ENCODE data around the gene CDH4. TPM values are rescaled to one million over a fixed set of nuclear protein-coding genes. Genes with fewer than 3 reads are reported as not detected.

The CDH4 gene
- total RNA-seq, 1 donor from 2014 or later: 0.08 TPM

GRCh38 chr20:61896058-61896961 lies 644.2 kb downstream of the CDH4 start:
- DNase-seq (ENCODE audit: missing footprints) (peak; percentile 65), ATAC-seq (no peak)
- intact Hi-C loops (cut with DNase I): loop anchor here (10.0 kb wide), 1 partner anchor 1842 kb away; no protein-coding TSS in a partner anchor

- no peak for ATAC-seq
- intact Hi-C loops (cut with DNase I): loop anchor here (10.0 kb wide), 1 partner anchor 1843 kb away; no protein-coding TSS in a partner anchor
- peak; percentile 53 for DNase-seq (ENCODE audit: missing footprints)
Observed at GRCh38 chr20:61897401-61898295, 645.6 kb downstream of the CDH4 start.

GRCh38 chr20:61898405-61898804 lies 646.3 kb downstream of the CDH4 start:
- intact Hi-C loops (cut with DNase I): loop anchor here (10.0 kb wide), 1 partner anchor 1844 kb away; no protein-coding TSS in a partner anchor
- ATAC-seq (no peak), DNase-seq (ENCODE audit: missing footprints) (peak; percentile 4)

GRCh38 chr20:61900011-61900944 lies 648.2 kb downstream of the CDH4 start:
- peak; percentile 39 for DNase-seq (ENCODE audit: missing footprints)
- no peak for ATAC-seq
- intact Hi-C loops (cut with DNase I): no loop called here

- DNase-seq (ENCODE audit: missing footprints) (no peak), ATAC-seq (no peak)
- intact Hi-C loops (cut with DNase I): no loop called here
Observed at GRCh38 chr20:61900945-61901293, 648.9 kb downstream of the CDH4 start.

GRCh38 chr20:61901392-61902220 lies 649.5 kb downstream of the CDH4 start:
- no peak for ATAC-seq
- intact Hi-C loops (cut with DNase I): no loop called here
- DNase-seq (ENCODE audit: missing footprints): peak; percentile 64

GRCh38 chr20:61902221-61902869 lies 650.3 kb downstream of the CDH4 start:
- ATAC-seq (no peak), DNase-seq (ENCODE audit: missing footprints) (peak; percentile 45)
- intact Hi-C loops (cut with DNase I): no loop called here

DNA sequence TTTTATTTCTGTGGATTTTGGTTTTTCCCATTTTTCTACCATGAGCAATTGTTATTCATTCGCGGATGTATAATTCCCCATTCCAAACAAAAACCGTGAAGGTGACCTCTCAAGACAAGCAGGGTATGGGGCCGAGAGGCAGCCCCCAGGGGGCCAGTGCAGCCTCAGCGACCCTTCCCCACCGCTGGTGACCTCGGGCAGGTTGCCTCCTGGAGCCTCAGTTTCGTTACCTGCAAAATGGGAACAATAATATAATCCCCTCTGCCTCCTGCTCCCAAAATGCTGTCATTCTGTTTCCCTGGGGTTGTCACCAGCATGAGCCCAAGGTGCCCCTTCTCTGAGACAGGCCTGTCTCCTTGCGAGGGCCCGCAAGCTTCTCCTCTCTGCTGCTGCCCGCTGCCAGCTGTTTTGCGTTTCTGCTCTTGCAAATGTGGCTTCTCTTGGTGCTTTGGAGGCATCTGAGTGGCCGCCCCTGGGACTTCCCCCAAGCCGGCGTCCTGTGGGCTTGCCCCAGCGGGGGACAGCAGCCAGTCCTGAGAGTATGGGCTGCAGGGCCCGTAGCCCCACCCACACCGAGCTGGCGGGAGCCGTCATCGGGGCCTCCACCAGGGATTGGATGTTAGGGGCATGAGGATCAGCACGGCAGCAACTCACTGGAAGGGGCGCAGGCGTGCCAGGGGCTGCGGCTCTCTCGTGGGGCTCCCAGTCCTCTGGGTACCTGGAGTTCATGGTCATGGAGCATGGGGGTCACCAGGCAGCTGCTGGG lies 651.7 kb downstream of the CDH4 start:
- intact Hi-C loops (cut with DNase I): no loop called here
- DNase-seq (ENCODE audit: missing footprints) (peak; percentile 33), ATAC-seq (no peak)

DNA sequence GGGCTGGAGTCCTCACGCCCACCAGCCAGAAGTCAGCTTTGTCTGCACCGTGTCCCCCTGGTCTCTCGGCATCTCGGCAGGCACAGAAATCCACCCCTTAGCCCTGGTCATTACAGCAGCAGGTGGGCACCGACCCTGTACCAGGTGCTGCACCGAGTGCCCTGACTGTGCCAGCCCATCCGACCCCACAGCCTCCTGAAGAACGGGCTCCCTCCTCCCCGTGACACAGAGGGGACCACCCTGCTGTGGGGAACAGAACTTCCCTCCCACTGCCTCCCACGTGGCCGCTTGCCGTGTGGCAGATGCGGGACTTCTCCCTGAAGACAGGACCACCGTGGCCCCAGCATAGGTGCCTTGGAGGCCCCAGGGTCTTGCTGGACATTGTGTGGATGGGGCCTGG lies 652.4 kb downstream of the CDH4 start:
- intact Hi-C loops (cut with DNase I): no loop called here
- peak; percentile 37 for DNase-seq (ENCODE audit: missing footprints)
- ATAC-seq: no peak

- intact Hi-C loops (cut with DNase I): no loop called here
- peak; percentile 43 for DNase-seq (ENCODE audit: missing footprints)
Observed at GRCh38 chr20:61905781-61906523, 653.9 kb downstream of the CDH4 start.

GRCh38 chr20:61907081-61907891 lies 655.2 kb downstream of the CDH4 start:
- peak; percentile 37 for DNase-seq (ENCODE audit: missing footprints)
- intact Hi-C loops (cut with DNase I): no loop called here
- no peak for ATAC-seq

More at GRCh38 chr20:61905781-61906523, 653.9 kb downstream of the CDH4 start:
- ATAC-seq: no peak

DNA sequence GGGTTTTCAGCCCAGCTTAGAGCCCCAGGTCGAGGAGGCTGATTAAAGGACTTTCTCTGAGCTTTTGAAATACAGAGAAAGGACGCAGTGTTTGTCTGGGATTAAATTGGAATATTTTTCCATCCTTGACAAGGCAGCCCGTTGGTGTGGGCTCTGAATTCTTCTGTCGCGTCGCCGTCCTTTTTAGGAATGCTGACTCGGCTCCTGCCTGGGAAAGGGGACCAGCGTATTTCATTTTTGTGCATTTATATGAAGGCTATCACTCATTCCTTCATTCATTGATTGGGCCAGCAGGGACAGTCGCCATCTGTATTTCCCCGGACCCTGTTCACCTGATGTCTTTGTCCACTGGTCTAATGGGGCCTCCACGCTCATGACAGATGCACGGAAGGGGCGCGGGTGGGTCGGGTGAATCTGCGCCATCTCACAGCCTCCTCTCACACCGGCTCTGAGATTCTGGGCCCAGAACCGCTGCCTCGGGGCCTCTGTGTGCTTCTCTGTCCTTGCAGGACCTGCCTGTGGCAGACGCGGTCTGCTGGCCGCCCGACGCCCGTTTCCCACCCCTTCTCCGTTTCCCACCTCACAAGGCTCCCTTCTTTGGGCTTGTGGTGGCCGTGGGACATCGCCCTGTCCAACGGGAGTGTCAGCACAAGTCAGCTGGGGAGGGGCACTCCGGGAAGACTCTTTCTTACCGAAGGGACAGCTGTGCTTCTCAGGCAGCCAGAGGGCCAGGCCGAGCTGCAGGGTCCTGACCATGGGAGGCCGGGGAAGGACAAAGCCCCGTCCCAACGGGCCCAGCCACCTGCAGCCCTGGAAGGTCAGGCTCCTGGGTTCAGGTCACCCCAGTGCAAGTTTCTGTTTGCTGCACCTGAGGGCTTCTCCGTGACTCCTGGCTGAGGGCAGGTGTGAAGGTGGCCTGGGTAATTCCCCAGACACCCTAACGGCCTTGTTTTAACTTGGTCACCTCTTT lies 656.3 kb downstream of the CDH4 start:
- intact Hi-C loops (cut with DNase I): no loop called here
- ATAC-seq (no peak), DNase-seq (ENCODE audit: missing footprints) (peak; percentile 11)

GRCh38 chr20:61909028-61909427 lies 657.0 kb downstream of the CDH4 start:
- ATAC-seq: no peak
- intact Hi-C loops (cut with DNase I): no loop called here
- peak; percentile 26 for DNase-seq (ENCODE audit: missing footprints)

GRCh38 chr20:61909821-61910220 lies 657.8 kb downstream of the CDH4 start:
- intact Hi-C loops (cut with DNase I): no loop called here
- ATAC-seq (no peak), DNase-seq (ENCODE audit: missing footprints) (peak; percentile 33)

Data from Right ventricle myocardium inferior (tissue), 1 donor.